ENCODE measurements around the gene PDE6G.

The PDE6G gene

GRCh38 chr17:81688616-81689015, 32.3 kb upstream of the PDE6G start:
- DNase-seq (ENCODE audit: low read depth in 1 of 2, low spot score in 1 of 2) = no peak
- H3K27ac ChIP-seq (replicated peaks) = no peak overlapping the region
- no peaks in the 10 kb centered on the region for H3K27me3 ChIP-seq (ENCODE audit: insufficient read depth, poor library complexity, severe bottlenecking)
- no peak overlapping the region for H3K4me3 ChIP-seq (replicated peaks; ENCODE audit: insufficient read depth, low read length)
- TF ChIP-seq SPI1 (IDR thresholded peaks at IDR 0.05; ENCODE audit: borderline replicate concordance, low read depth) (no peak), GABPA (IDR thresholded peaks at IDR 0.05; ENCODE audit: low read depth) (no peak), REST (IDR thresholded peaks at IDR 0.05; ENCODE audit: insufficient replicate concordance, low read depth) (no peak), CTCF (IDR thresholded peaks at IDR 0.05; ENCODE audit: insufficient read depth, low read length) (no peak), POLR2AphosphoS5 (IDR thresholded peaks at IDR 0.05; ENCODE audit: low read depth) (no peak)

GRCh38 chr17:81687770-81688541, 31.6 kb upstream of the PDE6G start:
- DNase-seq (ENCODE audit: low read depth in 1 of 2, low spot score in 1 of 2) = no peak
- Histone ChIP-seq H3K27ac (replicated peaks) (no peak overlapping the region), H3K27me3 (ENCODE audit: insufficient read depth, poor library complexity, severe bottlenecking) (no peaks in the 10 kb centered on the region), H3K4me3 (replicated peaks; ENCODE audit: insufficient read depth, low read length) (no peak overlapping the region)
- no peak for TF ChIP-seq REST (IDR thresholded peaks at IDR 0.05; ENCODE audit: insufficient replicate concordance, low read depth)
- TF ChIP-seq GABPA (IDR thresholded peaks at IDR 0.05; ENCODE audit: low read depth) = no peak
- TF ChIP-seq SPI1 (IDR thresholded peaks at IDR 0.05; ENCODE audit: borderline replicate concordance, low read depth) = no peak
- no peak for TF ChIP-seq POLR2AphosphoS5 (IDR thresholded peaks at IDR 0.05; ENCODE audit: low read depth)
- TF ChIP-seq CTCF (IDR thresholded peaks at IDR 0.05; ENCODE audit: insufficient read depth, low read length) = no peak

GRCh38 chr17:81686614-81687013, 30.3 kb upstream of the PDE6G start:
- no peaks in the 10 kb centered on the region for H3K27me3 ChIP-seq (ENCODE audit: insufficient read depth, poor library complexity, severe bottlenecking)
- H3K27ac ChIP-seq (replicated peaks) = no peak overlapping the region
- no peak for DNase-seq (ENCODE audit: low read depth in 1 of 2, low spot score in 1 of 2)
- H3K4me3 ChIP-seq (replicated peaks; ENCODE audit: insufficient read depth, low read length) = no peak overlapping the region
- no peak for TF ChIP-seq REST (IDR thresholded peaks at IDR 0.05; ENCODE audit: insufficient replicate concordance, low read depth)

Measured in HL-60 (cell line).